ENCODE measurements around the gene RNF213. TPM values are rescaled to one million over a fixed set of nuclear protein-coding genes. Genes with fewer than 3 reads are reported as not detected.

RNF213 gene
- total and polyA plus RNA-seq, 4 donors, result 18.2 to 104 (median 33.5) TPM

DNA sequence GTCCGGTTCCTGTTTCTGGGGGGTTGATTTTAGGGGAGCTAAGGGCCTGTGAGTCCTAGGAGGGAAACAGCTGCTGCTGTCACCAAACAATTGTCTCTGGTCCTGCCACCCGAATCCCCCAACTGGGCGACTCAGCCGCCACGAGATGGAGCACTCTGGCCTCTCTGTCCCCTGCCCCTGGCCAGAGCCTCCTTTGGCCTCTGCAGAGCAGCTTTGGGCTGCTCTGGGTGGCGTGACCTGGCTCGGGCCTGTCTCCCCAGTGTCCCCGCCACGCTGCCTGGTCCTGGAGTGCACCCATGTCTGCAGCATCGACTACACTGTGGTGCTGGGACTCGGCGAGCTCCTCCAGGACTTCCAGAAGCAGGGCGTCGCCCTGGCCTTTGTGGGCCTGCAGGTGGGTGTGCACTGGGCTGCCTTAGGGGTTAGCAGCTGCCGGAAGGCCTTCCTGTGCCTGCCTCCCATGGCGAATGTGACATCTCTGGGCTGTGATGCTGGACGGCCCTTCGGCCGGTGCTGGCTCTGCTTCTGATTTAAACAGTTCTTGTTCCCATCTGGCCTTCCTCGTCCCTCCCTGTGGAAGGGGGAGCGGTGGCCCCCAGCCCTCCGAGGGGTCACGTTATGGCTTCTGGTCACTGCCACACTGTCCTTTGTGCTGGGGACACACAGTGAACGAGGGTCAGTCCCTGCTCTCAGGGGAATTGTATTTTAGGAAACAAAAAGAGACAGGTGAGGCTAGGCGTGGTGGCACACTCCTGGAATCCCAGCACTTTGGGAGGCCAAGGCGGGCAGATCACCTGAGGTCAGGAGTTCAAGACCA lies 11.6 kb upstream of the RNF213 start:
- H3K4me3 ChIP-seq (ENCODE audit: low read depth in 1 of 3, low read length in 3 of 3), result no peak overlapping the region
- 92% methylated on average over 26 of the region's 26 CpGs for WGBS
- TF ChIP-seq FOXA2 (IDR thresholded peaks at IDR 0.05), result no peak
- TF ChIP-seq, protein P1, sequence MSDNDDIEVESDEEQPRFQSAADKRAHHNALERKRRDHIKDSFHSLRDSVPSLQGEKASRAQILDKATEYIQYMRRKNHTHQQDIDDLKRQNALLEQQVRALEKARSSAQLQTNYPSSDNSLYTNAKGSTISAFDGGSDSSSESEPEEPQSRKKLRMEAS (IDR thresholded peaks at IDR 0.05), result no peak
- no peak for TF ChIP-seq RAD21 (IDR thresholded peaks at IDR 0.05)
- TF ChIP-seq, protein P2, sequence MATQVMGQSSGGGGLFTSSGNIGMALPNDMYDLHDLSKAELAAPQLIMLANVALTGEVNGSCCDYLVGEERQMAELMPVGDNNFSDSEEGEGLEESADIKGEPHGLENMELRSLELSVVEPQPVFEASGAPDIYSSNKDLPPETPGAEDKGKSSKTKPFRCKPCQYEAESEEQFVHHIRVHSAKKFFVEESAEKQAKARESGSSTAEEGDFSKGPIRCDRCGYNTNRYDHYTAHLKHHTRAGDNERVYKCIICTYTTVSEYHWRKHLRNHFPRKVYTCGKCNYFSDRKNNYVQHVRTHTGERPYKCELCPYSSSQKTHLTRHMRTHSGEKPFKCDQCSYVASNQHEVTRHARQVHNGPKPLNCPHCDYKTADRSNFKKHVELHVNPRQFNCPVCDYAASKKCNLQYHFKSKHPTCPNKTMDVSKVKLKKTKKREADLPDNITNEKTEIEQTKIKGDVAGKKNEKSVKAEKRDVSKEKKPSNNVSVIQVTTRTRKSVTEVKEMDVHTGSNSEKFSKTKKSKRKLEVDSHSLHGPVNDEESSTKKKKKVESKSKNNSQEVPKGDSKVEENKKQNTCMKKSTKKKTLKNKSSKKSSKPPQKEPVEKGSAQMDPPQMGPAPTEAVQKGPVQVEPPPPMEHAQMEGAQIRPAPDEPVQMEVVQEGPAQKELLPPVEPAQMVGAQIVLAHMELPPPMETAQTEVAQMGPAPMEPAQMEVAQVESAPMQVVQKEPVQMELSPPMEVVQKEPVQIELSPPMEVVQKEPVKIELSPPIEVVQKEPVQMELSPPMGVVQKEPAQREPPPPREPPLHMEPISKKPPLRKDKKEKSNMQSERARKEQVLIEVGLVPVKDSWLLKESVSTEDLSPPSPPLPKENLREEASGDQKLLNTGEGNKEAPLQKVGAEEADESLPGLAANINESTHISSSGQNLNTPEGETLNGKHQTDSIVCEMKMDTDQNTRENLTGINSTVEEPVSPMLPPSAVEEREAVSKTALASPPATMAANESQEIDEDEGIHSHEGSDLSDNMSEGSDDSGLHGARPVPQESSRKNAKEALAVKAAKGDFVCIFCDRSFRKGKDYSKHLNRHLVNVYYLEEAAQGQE (IDR thresholded peaks at IDR 0.05), result no peak
- TF ChIP-seq HNF4G (IDR thresholded peaks at IDR 0.05), result no peak
- H3K9me3 ChIP-seq (ENCODE audit: control insufficient read depth in 4 of 4, low read length in 3 of 4), result no peaks in the 10 kb centered on the region
- no peak for DNase-seq (ENCODE audit: low spot score)
- no peaks in the 10 kb centered on the region for H3K27me3 ChIP-seq (ENCODE audit: control insufficient read depth in 4 of 4, insufficient read depth in 4 of 4, low read length in 3 of 4)
- no peak overlapping the region for H3K9ac ChIP-seq (ENCODE audit: low read depth in 1 of 2, low read length in 2 of 2)
- peaks cover 0 to 21% (median under 1%) of the 10 kb centered on the region in 4 donors for H3K36me3 ChIP-seq (ENCODE audit: control insufficient read depth in 4 of 4, insufficient read depth in 3 of 4, low read depth in 1 of 4, low read length in 3 of 4)
- no peak overlapping the region for H3K27ac ChIP-seq (ENCODE audit: low read depth in 1 of 2, low read length in 2 of 2)
- no peaks in the 10 kb centered on the region for H3K4me1 ChIP-seq (ENCODE audit: control insufficient read depth in 4 of 4, insufficient read depth in 4 of 4, low read length in 3 of 4)

DNA sequence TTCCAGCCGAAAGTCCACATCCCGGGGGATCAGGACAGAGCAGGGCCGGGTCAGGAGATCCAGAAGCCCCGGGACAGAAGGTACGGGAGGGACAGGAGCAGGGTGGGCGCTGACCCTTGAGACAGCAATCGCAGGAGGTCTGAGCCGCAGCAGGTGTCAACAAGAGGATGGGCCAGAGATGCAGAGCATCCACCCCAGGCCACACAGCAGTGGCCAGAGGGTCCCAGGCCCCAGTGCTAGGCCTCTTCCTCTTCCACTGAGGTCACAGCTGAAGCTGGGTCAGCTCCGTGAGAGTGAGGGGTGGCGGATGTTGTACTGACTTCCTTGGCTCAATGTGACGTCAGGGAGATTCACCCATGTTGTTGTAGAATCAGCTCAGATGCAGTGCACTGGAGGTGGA lies 8.7 kb upstream of the RNF213 start:
- Histone ChIP-seq H3K4me1 (ENCODE audit: control insufficient read depth in 4 of 4, insufficient read depth in 4 of 4, low read length in 3 of 4) (no peaks in the 10 kb centered on the region), H3K4me3 (ENCODE audit: low read depth in 1 of 3, low read length in 3 of 3) (no peak overlapping the region), H3K9me3 (ENCODE audit: control insufficient read depth in 4 of 4, low read length in 3 of 4) (no peaks in the 10 kb centered on the region), H3K9ac (ENCODE audit: low read depth in 1 of 2, low read length in 2 of 2) (no peak overlapping the region), H3K27me3 (ENCODE audit: control insufficient read depth in 4 of 4, insufficient read depth in 4 of 4, low read length in 3 of 4) (no peaks in the 10 kb centered on the region), H3K27ac (ENCODE audit: low read depth in 1 of 2, low read length in 2 of 2) (no peak overlapping the region), H3K36me3 (ENCODE audit: control insufficient read depth in 4 of 4, insufficient read depth in 3 of 4, low read depth in 1 of 4, low read length in 3 of 4) (peaks cover 0 to 4% (median 0%) of the 10 kb centered on the region in 4 donors)
- no peak for TF ChIP-seq NR2F2 (IDR thresholded peaks at IDR 0.05)
- no peak for TF ChIP-seq EGR1 (IDR thresholded peaks at IDR 0.05; ENCODE audit: low read depth in 2 of 2)
- no peak for TF ChIP-seq RAD21 (IDR thresholded peaks at IDR 0.05)
- no peak for TF ChIP-seq FOXA1 (IDR thresholded peaks at IDR 0.05)
- TF ChIP-seq, protein P1 (IDR thresholded peaks at IDR 0.05), result no peak
- TF ChIP-seq HNF4G (IDR thresholded peaks at IDR 0.05), result no peak
- TF ChIP-seq, protein P3, sequence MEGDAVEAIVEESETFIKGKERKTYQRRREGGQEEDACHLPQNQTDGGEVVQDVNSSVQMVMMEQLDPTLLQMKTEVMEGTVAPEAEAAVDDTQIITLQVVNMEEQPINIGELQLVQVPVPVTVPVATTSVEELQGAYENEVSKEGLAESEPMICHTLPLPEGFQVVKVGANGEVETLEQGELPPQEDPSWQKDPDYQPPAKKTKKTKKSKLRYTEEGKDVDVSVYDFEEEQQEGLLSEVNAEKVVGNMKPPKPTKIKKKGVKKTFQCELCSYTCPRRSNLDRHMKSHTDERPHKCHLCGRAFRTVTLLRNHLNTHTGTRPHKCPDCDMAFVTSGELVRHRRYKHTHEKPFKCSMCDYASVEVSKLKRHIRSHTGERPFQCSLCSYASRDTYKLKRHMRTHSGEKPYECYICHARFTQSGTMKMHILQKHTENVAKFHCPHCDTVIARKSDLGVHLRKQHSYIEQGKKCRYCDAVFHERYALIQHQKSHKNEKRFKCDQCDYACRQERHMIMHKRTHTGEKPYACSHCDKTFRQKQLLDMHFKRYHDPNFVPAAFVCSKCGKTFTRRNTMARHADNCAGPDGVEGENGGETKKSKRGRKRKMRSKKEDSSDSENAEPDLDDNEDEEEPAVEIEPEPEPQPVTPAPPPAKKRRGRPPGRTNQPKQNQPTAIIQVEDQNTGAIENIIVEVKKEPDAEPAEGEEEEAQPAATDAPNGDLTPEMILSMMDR (IDR thresholded peaks at IDR 0.05; ENCODE audit: low read depth, low read length, missing input control), result no peak
- TF ChIP-seq FOXA2 (IDR thresholded peaks at IDR 0.05), result no peak
- no peak for TF ChIP-seq RXRA (IDR thresholded peaks at IDR 0.05)
- no peak for TF ChIP-seq YY1 (IDR thresholded peaks at IDR 0.05)
- TF ChIP-seq, protein P4, sequence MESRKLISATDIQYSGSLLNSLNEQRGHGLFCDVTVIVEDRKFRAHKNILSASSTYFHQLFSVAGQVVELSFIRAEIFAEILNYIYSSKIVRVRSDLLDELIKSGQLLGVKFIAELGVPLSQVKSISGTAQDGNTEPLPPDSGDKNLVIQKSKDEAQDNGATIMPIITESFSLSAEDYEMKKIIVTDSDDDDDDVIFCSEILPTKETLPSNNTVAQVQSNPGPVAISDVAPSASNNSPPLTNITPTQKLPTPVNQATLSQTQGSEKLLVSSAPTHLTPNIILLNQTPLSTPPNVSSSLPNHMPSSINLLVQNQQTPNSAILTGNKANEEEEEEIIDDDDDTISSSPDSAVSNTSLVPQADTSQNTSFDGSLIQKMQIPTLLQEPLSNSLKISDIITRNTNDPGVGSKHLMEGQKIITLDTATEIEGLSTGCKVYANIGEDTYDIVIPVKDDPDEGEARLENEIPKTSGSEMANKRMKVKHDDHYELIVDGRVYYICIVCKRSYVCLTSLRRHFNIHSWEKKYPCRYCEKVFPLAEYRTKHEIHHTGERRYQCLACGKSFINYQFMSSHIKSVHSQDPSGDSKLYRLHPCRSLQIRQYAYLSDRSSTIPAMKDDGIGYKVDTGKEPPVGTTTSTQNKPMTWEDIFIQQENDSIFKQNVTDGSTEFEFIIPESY (IDR thresholded peaks at IDR 0.05), result no peak
- TF ChIP-seq JUND (IDR thresholded peaks at IDR 0.05), result no peak
- TF ChIP-seq, protein P5, sequence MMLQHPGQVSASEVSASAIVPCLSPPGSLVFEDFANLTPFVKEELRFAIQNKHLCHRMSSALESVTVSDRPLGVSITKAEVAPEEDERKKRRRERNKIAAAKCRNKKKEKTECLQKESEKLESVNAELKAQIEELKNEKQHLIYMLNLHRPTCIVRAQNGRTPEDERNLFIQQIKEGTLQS (IDR thresholded peaks at IDR 0.05), result no peak
- no peak for TF ChIP-seq GABPA (IDR thresholded peaks at IDR 0.05 in 1 of 2, conservative IDR thresholded peaks at IDR 0.05 in 1 of 2)
- TF ChIP-seq, protein P2 (IDR thresholded peaks at IDR 0.05), result no peak
- no peak for TF ChIP-seq TAF1 (conservative IDR thresholded peaks at IDR 0.05)
- TF ChIP-seq SP1 (IDR thresholded peaks at IDR 0.05), result no peak
- DNase-seq (ENCODE audit: low spot score), result no peak
- WGBS, result 93% methylated on average over 11 of the region's 11 CpGs

Data from liver (tissue), 9 donors.